HG03196 (cell line): ENCODE results near the gene DOP1B.
"Not testable (repeated sequence)": the region's sequence is repeated elsewhere in the genome, so short reads cannot be mapped to it uniquely, and the experiment has no call there.

Experiments used
- ATAC-seq: cut with Tn5 transposase; IDR thresholded peaks from one replicate; pipeline ENCODE4 v1.9.1; 2021; ENCODE audit not compliant: unreplicated experiment

DOP1B gene

DNA sequence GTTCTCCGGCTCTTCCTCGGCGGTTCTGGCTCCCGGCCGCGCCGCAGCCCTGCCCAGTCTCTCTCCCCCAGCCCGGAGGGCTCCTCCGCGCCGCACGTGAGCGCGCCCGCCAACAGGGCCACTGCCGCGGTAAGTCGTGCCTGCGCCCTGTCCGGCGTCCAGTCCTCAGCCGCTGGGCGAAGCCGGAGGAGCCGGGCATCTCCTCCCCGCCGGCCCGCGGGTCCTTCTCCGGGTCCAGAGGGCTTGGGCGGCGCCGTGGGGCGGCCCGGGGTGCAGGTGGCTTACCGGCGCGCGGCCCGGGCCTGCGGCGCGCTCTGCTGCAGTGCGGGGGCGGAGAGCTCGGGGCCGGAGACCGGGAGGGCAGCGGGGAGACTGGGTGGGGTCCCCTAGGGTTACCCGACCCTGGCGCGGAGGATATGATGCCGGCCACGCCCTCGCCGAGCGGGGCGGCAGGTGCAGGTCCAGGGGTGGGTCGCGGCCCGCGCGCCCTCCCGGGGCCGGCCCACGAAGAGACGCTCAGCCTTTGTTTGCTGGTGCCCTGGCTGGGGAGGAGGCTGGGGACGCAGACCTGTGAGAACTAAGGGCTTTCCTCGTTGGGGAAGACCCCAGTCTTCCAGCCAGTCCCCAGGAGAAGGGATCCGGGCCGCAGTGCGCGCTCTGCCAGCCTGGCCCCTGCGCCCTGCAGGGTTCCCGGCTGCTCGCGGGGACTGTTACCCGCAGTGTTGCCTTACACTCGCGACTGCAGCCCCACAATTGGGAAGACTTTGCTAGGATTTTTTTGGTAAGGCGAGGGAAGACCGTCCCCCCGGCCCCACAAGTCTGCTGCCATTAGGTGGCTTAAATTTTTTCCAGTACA, at the start of gene DOP1B:
Gene DOP1B, plus strand, starts transcription at position 10 of the 856 bp plus-strand sequence. CDS start 7,910 bp downstream, outside the sequence.
- peak; percentile 13 for ATAC-seq

DNA sequence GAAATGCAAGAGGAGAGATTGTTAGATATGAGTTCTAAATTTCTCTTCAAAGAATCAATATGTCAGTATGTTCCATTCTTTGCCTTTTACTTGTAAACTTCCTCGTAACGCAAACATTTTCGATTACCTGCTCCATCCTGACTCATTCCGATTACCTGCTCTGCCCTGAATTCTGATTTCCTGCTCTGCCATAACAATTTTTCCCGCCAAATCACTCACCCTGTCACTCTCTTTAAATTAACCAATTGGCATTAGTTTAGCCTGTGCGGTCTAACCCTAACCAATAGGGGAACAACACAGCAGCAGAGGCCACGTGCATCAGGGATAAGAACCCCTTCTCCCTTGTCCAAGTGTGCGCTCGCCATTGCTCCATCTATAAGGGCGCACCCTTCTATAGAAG, 46.8 kb upstream of the DOP1B start:
- ATAC-seq = no peak

DNA sequence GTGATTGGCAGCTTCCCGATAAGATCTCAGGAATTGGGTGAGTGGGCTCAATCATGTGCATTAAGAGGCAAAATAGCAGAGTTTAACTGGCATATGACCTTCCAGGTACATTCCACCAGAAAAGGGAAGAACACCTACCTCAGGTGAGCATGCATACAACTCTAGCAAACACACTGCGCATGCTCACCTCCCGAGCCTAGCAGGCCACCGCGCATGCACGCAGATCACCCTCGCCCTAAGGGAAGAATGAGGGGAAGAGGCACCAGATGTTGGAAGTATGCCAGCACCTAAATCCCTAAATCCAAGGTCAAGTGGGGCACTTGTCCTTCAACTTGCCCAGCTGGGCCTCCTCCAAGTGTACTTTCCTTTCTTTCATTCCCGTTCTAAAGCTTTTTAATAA, 45.4 kb upstream of the DOP1B start:
- ATAC-seq = no peak

DNA sequence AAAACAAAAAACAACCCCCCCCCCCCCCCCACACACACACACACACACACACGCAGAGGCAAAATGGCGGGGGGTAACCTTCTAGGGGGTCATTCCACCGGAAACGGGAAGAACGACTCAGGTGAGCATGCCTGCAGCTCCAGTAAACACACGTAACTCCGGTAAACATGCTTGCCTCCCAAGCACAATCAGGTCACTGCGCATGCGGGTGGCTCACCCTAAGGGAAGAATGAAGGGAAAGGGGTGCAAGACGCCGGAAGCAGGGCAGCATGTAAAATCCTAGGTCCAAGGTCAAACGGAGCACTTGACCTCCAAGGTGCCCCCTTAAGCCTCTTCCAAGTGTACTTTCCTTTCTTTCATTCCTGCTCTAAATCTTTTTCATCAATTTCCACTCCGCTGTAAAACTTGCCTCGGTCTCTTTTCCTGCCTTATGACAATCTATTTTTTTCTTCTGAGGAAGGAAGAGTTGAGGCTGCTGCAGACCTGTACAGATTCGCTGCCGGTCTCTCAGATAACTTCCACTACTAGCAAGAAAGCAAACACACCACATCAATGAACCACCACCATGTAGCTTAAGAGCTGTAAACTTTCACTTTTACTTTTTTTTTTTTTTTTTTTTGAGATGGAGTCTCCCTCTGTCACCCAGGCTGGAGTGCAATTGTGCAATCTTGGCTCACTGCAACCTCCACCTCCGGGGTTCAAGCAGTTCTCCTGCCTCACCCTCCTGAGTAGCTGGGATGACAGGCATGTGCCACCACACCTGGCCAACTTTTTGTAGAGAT, 42.8 kb upstream of the DOP1B start:
- ATAC-seq = no peak

- ATAC-seq = no peak
Measured at GRCh38 chr21:36115138-36115730, 41.4 kb upstream of the DOP1B start.

DNA sequence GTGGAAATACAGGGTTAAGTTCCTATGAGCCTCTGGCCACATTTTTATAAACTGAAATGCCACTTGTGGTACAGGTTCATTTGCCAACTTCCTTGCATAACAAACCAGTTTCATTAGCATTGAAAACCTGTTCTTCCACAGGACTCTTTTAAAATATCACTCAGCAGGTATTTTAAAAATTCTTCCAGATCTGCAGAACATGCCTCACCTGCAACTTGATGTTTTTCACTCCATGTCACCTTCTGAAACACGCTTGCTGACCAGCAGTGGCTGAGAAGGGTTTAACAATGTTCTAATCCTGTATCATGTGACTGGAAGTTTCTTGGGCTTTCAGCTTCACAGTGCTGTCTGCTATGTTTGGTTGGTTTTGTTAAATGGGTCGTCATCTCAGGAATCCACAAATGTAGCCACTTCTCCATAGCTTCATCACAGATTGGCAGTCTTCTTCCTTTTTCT, 39.3 kb upstream of the DOP1B start:
- no peak for ATAC-seq

DNA sequence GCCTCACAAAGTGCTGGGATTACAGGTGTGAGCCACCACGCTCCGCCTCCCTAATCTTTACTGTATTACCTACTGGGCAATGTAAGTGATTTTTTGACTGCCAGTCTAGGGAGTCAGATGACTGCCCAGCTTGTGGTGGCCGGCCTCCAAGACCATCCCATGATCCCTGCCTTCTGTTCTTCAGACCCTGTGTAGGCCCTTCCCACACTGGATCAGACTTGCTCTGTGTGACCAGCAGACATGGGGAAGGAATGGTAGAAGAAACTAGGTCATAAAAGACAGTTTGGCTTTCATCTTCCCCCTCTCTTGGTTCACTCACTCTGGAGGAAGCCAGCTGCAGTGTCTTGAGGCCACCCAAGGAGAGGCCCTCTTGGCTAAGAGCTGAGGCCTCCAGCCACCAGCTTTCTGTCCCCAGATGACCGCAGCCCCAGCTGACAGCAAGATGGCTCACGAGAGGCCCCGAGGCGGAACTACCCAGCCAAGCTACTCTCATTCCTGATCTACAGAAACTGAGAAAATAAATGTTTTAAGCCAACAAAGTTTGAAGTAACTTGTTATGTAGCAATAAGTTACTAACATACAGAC, 36.2 kb upstream of the DOP1B start:
- ATAC-seq = no peak

DNA sequence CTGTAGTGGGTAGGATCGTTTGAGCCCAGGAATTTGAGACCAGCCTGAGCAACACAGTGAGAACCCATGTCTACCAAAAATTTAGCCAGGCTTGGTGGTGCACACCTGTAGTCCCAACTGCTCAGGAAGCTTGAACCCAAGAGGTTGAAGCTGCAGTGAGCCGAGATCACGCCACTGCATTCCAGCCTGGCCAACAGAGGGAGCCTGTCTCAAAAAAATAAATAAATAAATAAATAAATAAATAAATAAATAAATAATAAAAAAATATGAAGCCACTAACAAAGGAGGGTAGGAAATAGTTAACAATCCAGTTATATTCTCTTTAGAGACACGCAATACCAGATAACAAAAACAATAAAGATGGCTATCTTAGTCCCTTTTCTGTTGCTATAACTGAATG, 33.6 kb upstream of the DOP1B start:
- ATAC-seq = no peak

GRCh38 chr21:36124395-36124794, 32.2 kb upstream of the DOP1B start:
- ATAC-seq = no peak

DNA sequence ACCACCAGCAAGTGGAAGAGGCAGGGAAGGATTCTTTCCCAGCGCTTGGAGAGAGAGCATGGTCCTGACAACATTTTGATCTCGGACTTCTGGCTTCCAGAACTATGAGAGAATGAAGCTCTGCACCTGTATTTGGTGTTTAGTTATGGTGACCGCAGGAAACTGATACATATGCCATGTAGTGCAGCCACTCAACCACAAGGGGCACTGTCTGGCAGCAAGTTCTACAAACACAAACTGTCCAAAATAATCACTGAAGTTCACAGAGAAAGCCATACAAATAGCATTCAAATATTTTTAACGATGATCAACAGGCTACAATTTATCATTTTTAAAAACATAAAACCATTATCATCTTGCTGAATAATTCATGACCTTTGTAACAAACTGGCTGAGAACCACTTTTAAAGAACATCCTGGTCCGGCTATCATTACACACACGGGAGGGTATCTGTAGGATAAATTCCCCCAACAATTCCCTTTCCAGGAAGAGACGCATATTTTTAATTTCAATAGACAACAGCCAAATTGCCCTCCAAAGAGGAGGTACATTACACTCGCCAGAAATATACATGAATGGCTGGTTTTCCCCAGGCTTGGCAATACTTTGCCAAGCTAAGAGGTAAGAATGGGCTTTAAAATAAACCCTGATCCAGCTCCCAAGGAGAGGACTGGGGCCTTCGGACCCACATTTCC, 31.0 kb upstream of the DOP1B start:
- ATAC-seq = no peak

GRCh38 chr21:36126208-36126565, 30.4 kb upstream of the DOP1B start:
- ATAC-seq = no peak

- ATAC-seq = no peak
Measured at GRCh38 chr21:36126621-36127110, 30.0 kb upstream of the DOP1B start.

GRCh38 chr21:36127250-36127904, 29.2 kb upstream of the DOP1B start:
- no peak for ATAC-seq

GRCh38 chr21:36127977-36128376, 28.6 kb upstream of the DOP1B start:
- no peak for ATAC-seq

- ATAC-seq = no peak
Measured at GRCh38 chr21:36129219-36129618, 27.4 kb upstream of the DOP1B start.

DNA sequence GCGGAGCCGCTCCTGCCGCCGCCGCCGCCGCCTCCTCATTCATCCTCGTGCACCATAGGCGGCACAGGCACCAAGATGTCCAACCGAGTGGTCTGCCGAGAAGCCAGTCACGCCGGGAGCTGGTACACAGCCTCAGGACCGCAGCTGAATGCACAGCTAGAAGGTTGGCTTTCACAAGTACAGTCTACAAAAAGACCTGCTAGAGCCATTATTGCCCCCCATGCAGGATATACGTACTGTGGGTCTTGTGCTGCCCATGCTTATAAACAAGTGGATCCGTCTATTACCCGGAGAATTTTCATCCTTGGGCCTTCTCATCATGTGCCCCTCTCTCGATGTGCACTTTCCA, 26.2 kb upstream of the DOP1B start:
- ATAC-seq = not testable (repeated sequence)

DNA sequence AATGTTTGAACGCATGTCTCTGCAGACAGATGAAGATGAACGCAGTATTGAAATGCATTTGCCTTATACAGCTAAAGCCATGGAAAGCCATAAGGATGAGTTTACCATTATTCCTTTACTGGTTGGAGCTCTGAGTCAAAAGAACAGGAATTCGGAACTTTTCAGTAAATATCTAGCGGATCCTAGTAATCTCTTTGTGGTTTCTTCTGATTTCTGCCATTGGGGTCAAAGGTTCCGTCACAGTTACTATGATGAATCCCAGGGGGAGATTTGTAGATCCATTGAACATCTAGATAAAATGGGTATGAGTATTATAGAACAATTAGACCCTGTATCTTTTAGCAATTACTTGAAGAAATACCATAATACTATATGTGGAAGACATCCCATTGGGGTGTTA, 25.8 kb upstream of the DOP1B start:
- ATAC-seq = not testable (repeated sequence)

DNA sequence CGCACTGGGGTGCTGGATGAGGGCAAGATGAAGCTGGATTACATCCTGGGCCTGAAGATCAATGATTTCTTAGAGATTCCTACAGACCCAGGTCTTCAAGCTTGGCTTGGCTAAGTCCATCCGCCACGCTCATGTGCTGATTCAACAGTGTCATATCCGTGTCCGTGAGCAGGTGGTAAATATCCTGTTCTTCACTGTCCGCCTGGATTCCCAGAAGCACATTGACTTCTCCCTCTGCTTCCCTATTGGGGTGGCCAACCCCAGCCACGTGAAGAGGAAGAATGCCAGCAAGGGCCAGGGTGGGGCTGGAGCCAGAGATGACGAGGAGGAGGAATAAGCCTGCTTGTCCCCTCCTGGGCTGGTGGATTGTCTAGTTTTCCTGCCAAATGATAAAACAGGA, 23.9 kb upstream of the DOP1B start:
- no peak for ATAC-seq

DNA sequence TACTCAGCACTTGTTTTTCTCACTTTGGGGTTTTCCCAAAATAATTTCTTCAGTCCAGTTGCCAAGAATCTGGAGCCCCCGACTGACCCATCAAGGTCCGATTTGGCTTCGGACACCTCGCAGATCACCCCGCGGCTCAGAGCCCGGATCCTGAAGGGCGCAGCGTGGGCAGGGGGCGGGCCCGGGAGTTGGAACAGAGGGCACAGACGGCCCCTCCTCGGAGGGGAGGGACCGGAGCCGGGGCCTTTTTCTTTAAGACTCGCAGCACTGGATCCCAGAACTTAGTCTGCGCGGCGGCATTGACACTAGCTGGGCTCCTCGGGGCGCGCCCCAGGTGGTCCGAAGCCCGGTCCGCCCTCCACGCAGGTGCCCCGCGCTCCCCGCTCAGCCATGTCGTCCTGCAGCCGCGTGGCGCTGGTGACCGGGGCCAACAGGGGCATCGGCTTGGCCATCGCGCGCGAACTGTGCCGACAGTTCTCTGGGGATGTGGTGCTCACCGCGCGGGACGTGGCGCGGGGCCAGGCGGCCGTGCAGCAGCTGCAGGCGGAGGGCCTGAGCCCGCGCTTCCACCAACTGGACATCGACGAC, 21.7 kb upstream of the DOP1B start, which contains the start of gene CBR3:
Gene CBR3, plus strand, starts transcription at position 277 of the 588 bp plus-strand sequence. Its CDS starts 114 bp downstream, at position 391.
- no peak for ATAC-seq
